GM12801 (cell line): Measurements from ENCODE around the gene UBL7.

Experiments
- CTCF ChIP-seq: IDR thresholded peaks from one replicate; pipeline ENCODE4 v1.5.1; 2011; ENCODE audit warnings: control low read depth; ENCODE audit not compliant: insufficient read length; ENCODE audit errors: extremely low read depth

UBL7 gene

GRCh38 chr15:74428442-74428787 is 32.5 kb downstream of the UBL7 start:
- TF ChIP-seq CTCF, result no peak

GRCh38 chr15:74427607-74428441 is 33.1 kb downstream of the UBL7 start:
- TF ChIP-seq CTCF, result no peak

- TF ChIP-seq CTCF, result no peak
Observed at GRCh38 chr15:74426404-74427281, 34.3 kb downstream of the UBL7 start.

GRCh38 chr15:74425630-74426029 is 35.3 kb downstream of the UBL7 start:
- TF ChIP-seq CTCF, result no peak

DNA sequence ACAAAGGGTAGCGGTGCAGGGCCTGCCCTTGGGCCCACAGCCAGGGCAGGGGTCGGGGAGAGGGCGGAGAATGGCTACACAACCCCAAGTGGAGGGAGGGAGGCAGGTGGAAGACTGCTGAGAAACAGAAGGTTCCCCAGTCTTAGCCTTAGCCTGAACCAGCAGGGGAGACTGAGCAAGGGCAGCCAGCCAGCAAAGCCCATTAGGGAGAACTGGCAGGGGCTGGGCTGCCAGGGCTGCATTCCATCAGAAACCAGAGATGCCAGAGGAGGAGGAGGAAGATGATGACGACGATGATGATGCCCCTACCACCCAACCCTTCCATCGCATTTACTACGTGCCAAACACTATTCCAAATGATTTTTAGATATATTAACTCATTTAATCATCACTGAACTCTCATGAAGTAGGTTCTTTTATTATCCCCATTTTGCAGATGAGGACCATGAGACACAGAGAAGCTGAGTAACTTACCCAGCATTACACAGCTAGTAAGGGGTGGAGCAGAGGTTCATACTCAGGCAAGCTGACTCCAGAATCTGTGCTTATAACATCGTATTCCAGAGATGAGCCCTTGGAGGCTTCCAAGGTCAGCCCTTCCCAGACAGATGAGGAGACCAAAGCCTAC is 35.9 kb downstream of the UBL7 start:
- TF ChIP-seq CTCF, result no peak

GRCh38 chr15:74423431-74424257 is 37.3 kb downstream of the UBL7 start:
- TF ChIP-seq CTCF, result no peak
